Activated CD4-positive, alpha-beta memory T cell treated with anti-CD3 and anti-CD28 coated beads, Interleukin-2, amount 10 ng/mL, durations not matched to agents 7 days and 5 days (primary cell): ENCODE results near the gene RPL19. TPM values are rescaled to one million over a fixed set of nuclear protein-coding genes. Genes with fewer than 3 reads are reported as not detected.
A peak's percentile ranks its signal among the peaks of the same experiment; 100 is the strongest.
"Not testable (repeated sequence)": the region's sequence is repeated elsewhere in the genome, so short reads cannot be mapped to it uniquely, and the experiment has no call there.

Experiments used
- CTCF ChIA-PET: fragments of 350-600 bp; sonication (Branson Sonifier 250); formaldehyde crosslinking; loops from one replicate; lab custom pipeline; 2021; ENCODE audit warnings: antibody characterized with exemption, inconsistent platforms; lab: Charles Lee
- POLR2A ChIA-PET: fragments of 350-600 bp; sonication (Branson Sonifier 250); formaldehyde crosslinking; loops from one replicate; lab custom pipeline; 2021; ENCODE audit warnings: antibody characterized with exemption; lab: Charles Lee
- DNase-seq: peaks from one replicate; pipeline ENCODE4 v3.0.0-alpha.2; 2020
- H3K27ac Mint-ChIP-seq: one replicate; pipeline ENCODE4 v1.8.0; 2021; ENCODE audit warnings: mild to moderate bottlenecking, mixed read lengths
- H3K27me3 Mint-ChIP-seq: one replicate; pipeline ENCODE4 v1.8.0; 2021; ENCODE audit warnings: mixed read lengths
- H3K36me3 Mint-ChIP-seq: one replicate; pipeline ENCODE4 v1.8.0; 2021; ENCODE audit warnings: low read depth, mixed read lengths
- H3K4me1 Mint-ChIP-seq: one replicate; pipeline ENCODE4 v1.8.0; 2021; ENCODE audit warnings: mixed read lengths
- H3K4me3 Mint-ChIP-seq: one replicate; pipeline ENCODE4 v1.8.0; 2021; ENCODE audit warnings: mild to moderate bottlenecking, mixed read lengths
- H3K9me3 Mint-ChIP-seq: one replicate; pipeline ENCODE4 v1.8.0; 2021; ENCODE audit warnings: mixed read lengths
- total RNA-seq, 2 experiments: library from RNA; stranded (reverse); gene quantifications; one replicate each; pipeline ENCODE4 v1.2.3, GENCODE V29; 2021

The RPL19 gene
- total RNA-seq, 2 experiments from 2014 or later, result 1,724 to 1,761 TPM

DNA sequence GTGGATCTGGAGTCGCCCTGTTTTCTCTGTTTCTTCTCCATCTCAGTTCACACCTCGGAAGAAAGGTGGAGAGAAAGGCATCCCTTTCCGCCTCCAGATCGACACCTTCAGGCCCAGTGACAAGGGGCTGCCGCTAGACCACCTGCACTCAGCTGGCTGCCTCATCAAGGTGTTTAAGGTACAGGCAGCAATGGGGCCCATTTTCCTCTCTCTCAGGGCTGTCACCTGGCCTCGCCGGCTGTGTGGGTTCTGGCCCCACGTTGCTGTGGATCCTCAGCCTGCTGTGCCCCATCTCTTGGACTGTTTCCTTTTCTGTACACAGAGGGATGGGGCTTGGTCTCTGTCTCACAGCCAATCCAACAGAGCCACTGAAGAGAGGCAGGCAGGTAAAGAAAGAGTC is 43.1 kb downstream of the RPL19 start:
- CTCF ChIA-PET, result interaction anchor here (0.6 to 20.4 kb wide), 7 partner anchors 9 to 261 kb away, joined by 3 to 208 read pairs (median 14); partner anchors contain the start of gene ARL5C
- H3K27ac Mint-ChIP-seq, result no peak overlapping the region

GRCh38 chr17:39244016-39244599 is 44.0 kb downstream of the RPL19 start:
- Mint-ChIP-seq H3K4me3 (no peak overlapping the region), H3K27ac (no peak overlapping the region), H3K4me1 (peaks cover 23% of the 10 kb centered on the region), H3K36me3 (no peaks in the 10 kb centered on the region), H3K27me3 (no peaks in the 10 kb centered on the region), H3K9me3 (no peaks in the 10 kb centered on the region)
- ChIA-PET CTCF (interaction anchor here (0.6 to 20.4 kb wide), 35 partner anchors 8 to 810 kb away, joined by 3 to 208 read pairs (median 3); partner anchors contain the start of genes ARL5C and MED24), POLR2A (interaction anchor here (1.0 to 1.9 kb wide), 7 partner anchors 8 to 91 kb away, joined by 3 to 10 read pairs (median 5); partner anchors contain the start of gene RPL19)
- no peak for DNase-seq

More for the DNA sequence above, 43.1 kb downstream of the RPL19 start:
- no peak for DNase-seq
- POLR2A ChIA-PET, result no interaction called here
- peaks cover 31% of the 10 kb centered on the region for H3K4me1 Mint-ChIP-seq
- no peaks in the 10 kb centered on the region for H3K36me3 Mint-ChIP-seq
- no peak overlapping the region for H3K4me3 Mint-ChIP-seq
- H3K9me3 Mint-ChIP-seq, result no peaks in the 10 kb centered on the region
- no peaks in the 10 kb centered on the region for H3K27me3 Mint-ChIP-seq

GRCh38 chr17:39244600-39245570 is 44.8 kb downstream of the RPL19 start:
- peak; percentile 89 for DNase-seq
- CTCF ChIA-PET, result interaction anchor here (0.6 to 20.4 kb wide), 35 partner anchors 8 to 828 kb away, joined by 3 to 208 read pairs (median 3); partner anchors contain the start of genes ARL5C and MED24
- Mint-ChIP-seq H3K27me3 (no peaks in the 10 kb centered on the region), H3K27ac (no peak overlapping the region), H3K4me1 (peaks cover 15% of the 10 kb centered on the region), H3K4me3 (no peak overlapping the region), H3K36me3 (no peaks in the 10 kb centered on the region), H3K9me3 (no peaks in the 10 kb centered on the region)
- POLR2A ChIA-PET, result interaction anchor here (1.0 to 1.9 kb wide), 7 partner anchors 9 to 92 kb away, joined by 3 to 10 read pairs (median 5); partner anchors contain the start of gene RPL19

GRCh38 chr17:39246274-39246673 is 46.2 kb downstream of the RPL19 start:
- POLR2A ChIA-PET, result interaction anchor here (1.9 kb wide), 1 partner anchor 40 kb away, joined by 6 read pairs; no protein-coding TSS in a partner anchor
- H3K4me3 Mint-ChIP-seq, result no peak overlapping the region
- H3K27me3 Mint-ChIP-seq, result no peaks in the 10 kb centered on the region
- no peaks in the 10 kb centered on the region for H3K36me3 Mint-ChIP-seq
- CTCF ChIA-PET, result interaction anchor here (0.6 to 20.4 kb wide), 4 partner anchors 10 to 263 kb away, joined by 3 to 208 read pairs (median 22); no protein-coding TSS in a partner anchor
- no peaks in the 10 kb centered on the region for H3K9me3 Mint-ChIP-seq
- DNase-seq, result no peak
- H3K27ac Mint-ChIP-seq, result no peak overlapping the region
- H3K4me1 Mint-ChIP-seq, result peaks cover 14% of the 10 kb centered on the region

DNA sequence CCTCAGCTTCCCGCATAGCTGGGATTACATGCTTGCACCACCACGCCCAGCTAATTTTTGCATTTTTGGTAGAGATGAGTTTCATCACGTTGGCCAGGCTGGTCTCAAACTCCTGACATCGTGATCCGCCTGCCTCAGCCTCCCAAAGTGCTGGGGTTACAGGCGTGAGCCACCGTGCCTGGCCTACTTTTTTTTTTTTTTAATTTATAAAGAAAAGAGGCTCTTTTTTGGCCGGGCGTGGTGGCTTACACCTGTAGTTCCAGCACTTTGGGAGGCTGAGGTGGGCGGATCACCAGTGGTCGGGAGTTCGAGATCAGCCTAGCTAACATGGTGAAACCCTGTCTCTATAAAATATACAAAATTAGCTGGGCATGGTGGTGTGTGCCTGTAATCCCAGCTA is 50.0 kb downstream of the RPL19 start:
- H3K9me3 Mint-ChIP-seq, H3K27me3 Mint-ChIP-seq, POLR2A ChIA-PET, H3K27ac Mint-ChIP-seq, H3K4me1 Mint-ChIP-seq, H3K4me3 Mint-ChIP-seq, H3K36me3 Mint-ChIP-seq, DNase-seq: not testable (repeated sequence)
- CTCF ChIA-PET, result interaction anchor here (0.7 to 3.7 kb wide), 4 partner anchors 12 to 267 kb away, joined by 4 to 10 read pairs (median 6); partner anchors contain the start of gene ARL5C

- peaks cover 3% of the 10 kb centered on the region for H3K4me1 Mint-ChIP-seq
- CTCF ChIA-PET, result interaction anchor here (0.7 to 2.4 kb wide), 4 partner anchors 8 to 920 kb away, joined by 3 to 9 read pairs (median 4); no protein-coding TSS in a partner anchor
- POLR2A ChIA-PET, result interaction anchor here (0.6 kb wide), 1 partner anchor 1481 kb away, joined by 3 read pairs; no protein-coding TSS in a partner anchor
- DNase-seq, result no peak
- H3K9me3 Mint-ChIP-seq, result no peaks in the 10 kb centered on the region
- H3K27me3 Mint-ChIP-seq, result no peaks in the 10 kb centered on the region
- H3K27ac Mint-ChIP-seq, result no peak overlapping the region
- H3K4me3 Mint-ChIP-seq, result no peak overlapping the region
- H3K36me3 Mint-ChIP-seq, result peaks cover 2% of the 10 kb centered on the region
Observed at GRCh38 chr17:39251997-39252396, 51.9 kb downstream of the RPL19 start.

DNA sequence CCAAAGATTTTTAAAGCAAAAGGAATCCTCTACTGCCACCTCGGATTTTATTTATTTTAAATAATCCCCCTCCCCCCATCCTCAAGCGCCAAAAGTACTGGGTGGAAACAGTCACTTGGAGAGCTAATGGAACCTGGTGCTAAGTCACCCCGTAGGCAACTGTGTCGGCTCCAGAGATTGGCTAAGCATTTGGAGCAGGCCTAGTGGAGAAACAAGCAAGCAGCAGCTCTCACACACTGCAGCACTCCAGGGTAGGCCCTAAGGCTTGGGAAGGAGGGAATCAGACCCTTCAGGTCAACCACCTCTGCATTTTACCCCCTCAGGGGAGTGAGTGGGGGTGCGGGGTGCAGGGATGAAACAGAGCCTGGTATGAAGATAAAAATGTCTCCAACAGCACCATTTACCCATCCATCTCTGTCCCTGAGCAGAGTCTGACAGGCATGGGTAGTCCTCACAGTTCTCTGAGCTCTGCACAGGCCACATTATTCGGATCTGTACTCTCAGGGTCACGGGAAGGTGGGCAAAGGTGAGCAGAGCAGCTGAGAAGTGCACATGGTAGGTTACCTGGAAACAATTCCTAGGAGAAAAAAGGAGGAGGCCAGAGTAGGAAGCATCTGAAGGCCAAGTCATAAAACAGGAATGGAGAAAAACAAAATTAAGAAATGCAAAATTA is 52.8 kb downstream of the RPL19 start:
- no peak for DNase-seq
- Mint-ChIP-seq H3K27ac (no peak overlapping the region), H3K4me3 (no peak overlapping the region), H3K9me3 (no peaks in the 10 kb centered on the region), H3K36me3 (peaks cover 2% of the 10 kb centered on the region), H3K27me3 (no peaks in the 10 kb centered on the region), H3K4me1 (peaks cover 3% of the 10 kb centered on the region)
- POLR2A ChIA-PET, result interaction anchor here (0.6 kb wide), 1 partner anchor 1482 kb away, joined by 3 read pairs; no protein-coding TSS in a partner anchor
- CTCF ChIA-PET, result interaction anchor here (0.7 to 2.4 kb wide), 3 partner anchors 9 to 921 kb away, joined by 3 to 9 read pairs (median 6); no protein-coding TSS in a partner anchor

Other genes starting within 250 kb of the RPL19 start
- gene FBXO47, start 232.9 kb upstream of the RPL19 start, total RNA-seq, result not detected
- 1 to 10 TPM; 7.2 to 7.3 TPM for gene PLXDC1, start 48.6 kb upstream of the RPL19 start, total RNA-seq
- under 1 TPM in 1 of 2 experiments, not detected in 1; 0.15 TPM for gene ARL5C, start 34.1 kb upstream of the RPL19 start, total RNA-seq
- gene CACNB1, start 2.6 kb upstream of the RPL19 start, total RNA-seq, result 10 to 100 TPM; 19.5 to 24.0 TPM
- gene STAC2, start 25.7 kb downstream of the RPL19 start, total RNA-seq, result not detected
- gene FBXL20, start 201.3 kb downstream of the RPL19 start, total RNA-seq, result 10 to 100 TPM; 17.5 to 18.4 TPM